GM03348 (cell line): ENCODE data around the gene CNOT9.
"Not testable (repeated sequence)": the region's sequence is repeated elsewhere in the genome, so short reads cannot be mapped to it uniquely, and the experiment has no call there.

Source experiments
- DNase-seq: peaks from one replicate; pipeline ENCODE4 v3.0.0; 2012; ENCODE audit warnings: low spot score

The CNOT9 gene

GRCh38 chr2:218568190-218569037, at the start of gene CNOT9, which contains the start of gene USP37:
CNOT9 (plus strand) TSS chr2:218568839; CDS start chr2:218568955, 116 bp downstream.
USP37 (minus strand) TSS chr2:218568351; CDS start chr2:218558653, 9,698 bp downstream.
- DNase-seq = peak; percentile 99

GRCh38 chr2:218518876-218519275, 49.8 kb upstream of the CNOT9 start:
- DNase-seq = no peak

- no peak for DNase-seq
These were observed 45.0 kb upstream of the CNOT9 start for GRCh38 chr2:218523651-218524050.

GRCh38 chr2:218528409-218528808, 40.2 kb upstream of the CNOT9 start:
- not testable (repeated sequence) for DNase-seq

- DNase-seq = no peak
These were observed 38.6 kb upstream of the CNOT9 start for GRCh38 chr2:218529990-218530389.

- no peak for DNase-seq
These were observed 31.7 kb upstream of the CNOT9 start for GRCh38 chr2:218536804-218537494.

GRCh38 chr2:218540015-218540414, 28.6 kb upstream of the CNOT9 start:
- no peak for DNase-seq

- DNase-seq = no peak
These were observed 22.6 kb upstream of the CNOT9 start for GRCh38 chr2:218546012-218546411.

- DNase-seq = no peak
These were observed 21.1 kb upstream of the CNOT9 start for GRCh38 chr2:218547511-218547910.

GRCh38 chr2:218547978-218548377, 20.7 kb upstream of the CNOT9 start:
- DNase-seq = no peak

- DNase-seq = not testable (repeated sequence)
These were observed 14.4 kb upstream of the CNOT9 start for GRCh38 chr2:218554225-218554624.

GRCh38 chr2:218555527-218555926, 13.1 kb upstream of the CNOT9 start:
- DNase-seq = no peak

- no peak for DNase-seq
These were observed 10.7 kb upstream of the CNOT9 start for GRCh38 chr2:218557941-218558340.

GRCh38 chr2:218558986-218559385, 9.7 kb upstream of the CNOT9 start:
- DNase-seq = no peak

GRCh38 chr2:218564056-218564455, 4.6 kb upstream of the CNOT9 start:
- DNase-seq = no peak

- no peak for DNase-seq
These were observed 2.3 kb upstream of the CNOT9 start for GRCh38 chr2:218566296-218566695.

GRCh38 chr2:218567797-218568189, 846 bp upstream of the CNOT9 start:
- no peak for DNase-seq

- DNase-seq = peak; percentile 70
These were observed 396 bp downstream of the CNOT9 start for GRCh38 chr2:218569038-218569431.

GRCh38 chr2:218569661-218570500, 1.2 kb downstream of the CNOT9 start:
- DNase-seq = peak; percentile 29

GRCh38 chr2:218570850-218571249, 2.2 kb downstream of the CNOT9 start:
- peak; percentile 12 for DNase-seq

- DNase-seq = no peak
These were observed 8.2 kb downstream of the CNOT9 start for GRCh38 chr2:218576854-218577253.

- no peak for DNase-seq
These were observed 9.0 kb downstream of the CNOT9 start for GRCh38 chr2:218577482-218578220.
